Cerebellar nuclear complex (tissue), 1 donor: ENCODE data around the gene ADPGK.

Experiments
- DNase-seq, 2 experiments: peaks; one replicate each; lab custom pipeline; 2025; lab: John Stamatoyannopoulos, UW

ADPGK gene

GRCh38 chr15:72790302-72790910 is 6.8 kb upstream of the ADPGK start:
- DNase-seq: no peak

GRCh38 chr15:72787526-72787925 is 4.0 kb upstream of the ADPGK start:
- no peak for DNase-seq

- DNase-seq: no peak
Observed at GRCh38 chr15:72786676-72787345, 3.3 kb upstream of the ADPGK start.

GRCh38 chr15:72786242-72786641 is 2.7 kb upstream of the ADPGK start:
- no peak for DNase-seq

- no peak for DNase-seq
Observed at GRCh38 chr15:72785841-72786240, 2.3 kb upstream of the ADPGK start.

GRCh38 chr15:72785432-72785831 is 1.9 kb upstream of the ADPGK start:
- no peak for DNase-seq

- no peak for DNase-seq
Observed at GRCh38 chr15:72784456-72784876, 908 bp upstream of the ADPGK start.

GRCh38 chr15:72783004-72783639 is 436 bp downstream of the ADPGK start:
- DNase-seq: no peak

- DNase-seq: no peak
Observed at GRCh38 chr15:72782274-72783003, 1.1 kb downstream of the ADPGK start.

GRCh38 chr15:72781631-72782030 is 1.9 kb downstream of the ADPGK start:
- no peak for DNase-seq

- DNase-seq: no peak
Observed at GRCh38 chr15:72778796-72779195, 4.8 kb downstream of the ADPGK start.

- no peak for DNase-seq
Observed at GRCh38 chr15:72774696-72775383, 8.7 kb downstream of the ADPGK start.

- no peak for DNase-seq
Observed at GRCh38 chr15:72771329-72771725, 12.2 kb downstream of the ADPGK start.

GRCh38 chr15:72770673-72771328 is 12.8 kb downstream of the ADPGK start:
- no peak for DNase-seq

GRCh38 chr15:72766780-72767179 is 16.8 kb downstream of the ADPGK start:
- no peak for DNase-seq

GRCh38 chr15:72766025-72766424 is 17.5 kb downstream of the ADPGK start:
- DNase-seq: no peak

- DNase-seq: no peak
Observed at GRCh38 chr15:72764656-72765055, 18.9 kb downstream of the ADPGK start.

- DNase-seq: no peak
Observed at GRCh38 chr15:72760590-72761260, 22.8 kb downstream of the ADPGK start.

- DNase-seq: no peak
Observed at GRCh38 chr15:72758182-72758581, 25.4 kb downstream of the ADPGK start.

GRCh38 chr15:72754096-72754495 is 29.5 kb downstream of the ADPGK start:
- DNase-seq: no peak
